Measurements from ENCODE around the gene TBC1D22A.

DNA sequence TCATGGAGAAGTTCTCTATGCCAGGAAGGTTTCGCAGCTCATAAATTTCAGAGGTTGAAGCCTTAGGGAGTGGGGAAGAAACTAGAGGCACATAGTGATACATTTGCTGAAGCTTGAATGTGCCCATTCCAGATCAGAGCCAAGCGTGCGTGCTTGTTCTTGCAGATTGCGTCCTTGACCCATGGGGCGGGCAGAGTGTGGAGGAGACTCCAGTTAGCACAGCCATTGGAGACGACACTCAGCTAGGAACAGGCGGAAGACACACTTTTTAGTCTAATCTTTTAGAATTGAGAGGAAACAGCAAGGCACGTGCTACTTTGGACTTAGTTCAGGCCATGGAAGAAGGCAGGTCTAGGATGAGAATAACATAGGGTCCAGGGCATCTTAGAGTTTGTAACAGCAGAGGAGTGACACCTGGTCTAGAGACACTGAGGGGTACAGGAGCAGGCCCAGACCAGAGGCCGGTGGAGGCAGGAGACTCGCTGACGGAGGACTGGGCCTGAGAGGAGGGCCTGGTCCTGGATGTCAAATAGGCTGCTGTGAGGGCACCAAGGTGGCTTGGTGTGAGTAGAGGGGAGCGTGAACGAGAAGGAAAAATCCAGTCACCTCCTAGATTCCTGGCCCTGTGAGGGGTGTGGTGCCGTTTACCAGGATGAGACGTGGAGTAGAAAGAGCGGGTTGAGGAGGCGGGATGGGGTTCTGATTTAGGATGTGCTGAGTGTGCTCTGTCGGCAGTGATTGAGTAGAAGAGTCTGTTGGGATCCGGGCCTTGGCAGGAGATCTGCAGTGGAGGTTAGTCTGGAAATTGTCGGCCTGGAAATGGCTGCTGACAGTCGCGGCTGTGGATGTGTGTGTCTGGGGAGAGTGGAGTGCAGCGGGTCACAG lies 154.7 kb downstream of the TBC1D22A start:
- no peak for TF ChIP-seq EZH2 (IDR thresholded peaks at IDR 0.05; ENCODE audit: borderline replicate concordance)
- TF ChIP-seq, protein P1, sequence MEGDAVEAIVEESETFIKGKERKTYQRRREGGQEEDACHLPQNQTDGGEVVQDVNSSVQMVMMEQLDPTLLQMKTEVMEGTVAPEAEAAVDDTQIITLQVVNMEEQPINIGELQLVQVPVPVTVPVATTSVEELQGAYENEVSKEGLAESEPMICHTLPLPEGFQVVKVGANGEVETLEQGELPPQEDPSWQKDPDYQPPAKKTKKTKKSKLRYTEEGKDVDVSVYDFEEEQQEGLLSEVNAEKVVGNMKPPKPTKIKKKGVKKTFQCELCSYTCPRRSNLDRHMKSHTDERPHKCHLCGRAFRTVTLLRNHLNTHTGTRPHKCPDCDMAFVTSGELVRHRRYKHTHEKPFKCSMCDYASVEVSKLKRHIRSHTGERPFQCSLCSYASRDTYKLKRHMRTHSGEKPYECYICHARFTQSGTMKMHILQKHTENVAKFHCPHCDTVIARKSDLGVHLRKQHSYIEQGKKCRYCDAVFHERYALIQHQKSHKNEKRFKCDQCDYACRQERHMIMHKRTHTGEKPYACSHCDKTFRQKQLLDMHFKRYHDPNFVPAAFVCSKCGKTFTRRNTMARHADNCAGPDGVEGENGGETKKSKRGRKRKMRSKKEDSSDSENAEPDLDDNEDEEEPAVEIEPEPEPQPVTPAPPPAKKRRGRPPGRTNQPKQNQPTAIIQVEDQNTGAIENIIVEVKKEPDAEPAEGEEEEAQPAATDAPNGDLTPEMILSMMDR (IDR thresholded peaks at IDR 0.05; ENCODE audit: poor library complexity), result no peak
